Hypothalamus (tissue), 51 donors: ENCODE data around the gene HOXC9.
"Not testable (repeated sequence)": the region's sequence is repeated elsewhere in the genome, so short reads cannot be mapped to it uniquely, and the experiment has no call there.

ENCODE experiments used
- DNase-seq, 51 donors: peaks; one replicate each; lab custom pipeline; 2025; lab: John Stamatoyannopoulos, UW

Gene HOXC9

DNA sequence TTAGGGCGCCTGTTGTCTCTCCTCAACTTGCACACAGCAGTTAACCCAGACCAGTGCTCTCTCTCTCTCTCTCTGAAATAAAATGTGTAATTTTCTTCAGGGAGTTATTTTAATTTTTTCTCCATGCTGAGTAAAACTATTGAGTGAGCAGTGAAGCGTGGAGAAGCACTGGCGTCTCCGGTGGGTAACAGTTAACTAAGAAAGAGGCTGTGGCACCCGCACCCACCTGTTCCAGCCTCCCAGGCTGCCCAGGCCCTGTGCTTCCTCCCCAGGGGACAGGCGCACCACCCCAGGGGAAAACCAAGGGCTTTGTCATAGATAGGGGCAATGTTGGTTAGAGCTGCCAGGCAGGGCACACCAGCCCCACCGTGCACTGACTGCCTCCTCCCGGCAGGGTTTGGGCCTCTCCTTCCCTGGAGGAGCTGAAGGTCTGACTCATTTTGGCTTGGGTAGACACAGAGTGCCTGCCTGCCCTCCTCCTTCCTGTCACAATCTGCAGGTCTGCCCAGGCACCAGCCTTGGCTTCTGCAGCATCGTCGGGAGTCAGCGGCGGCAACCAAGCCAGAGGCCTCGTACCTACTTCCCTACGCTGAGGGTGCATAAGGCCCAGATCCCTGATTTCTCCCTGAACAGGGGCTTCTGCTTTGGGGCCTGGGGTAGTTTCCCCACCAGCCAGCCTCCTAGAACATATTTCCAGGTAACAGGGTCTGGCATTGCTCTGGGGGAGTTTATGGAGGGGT, 36.8 kb downstream of the HOXC9 start:
- DNase-seq, result no peak

DNA sequence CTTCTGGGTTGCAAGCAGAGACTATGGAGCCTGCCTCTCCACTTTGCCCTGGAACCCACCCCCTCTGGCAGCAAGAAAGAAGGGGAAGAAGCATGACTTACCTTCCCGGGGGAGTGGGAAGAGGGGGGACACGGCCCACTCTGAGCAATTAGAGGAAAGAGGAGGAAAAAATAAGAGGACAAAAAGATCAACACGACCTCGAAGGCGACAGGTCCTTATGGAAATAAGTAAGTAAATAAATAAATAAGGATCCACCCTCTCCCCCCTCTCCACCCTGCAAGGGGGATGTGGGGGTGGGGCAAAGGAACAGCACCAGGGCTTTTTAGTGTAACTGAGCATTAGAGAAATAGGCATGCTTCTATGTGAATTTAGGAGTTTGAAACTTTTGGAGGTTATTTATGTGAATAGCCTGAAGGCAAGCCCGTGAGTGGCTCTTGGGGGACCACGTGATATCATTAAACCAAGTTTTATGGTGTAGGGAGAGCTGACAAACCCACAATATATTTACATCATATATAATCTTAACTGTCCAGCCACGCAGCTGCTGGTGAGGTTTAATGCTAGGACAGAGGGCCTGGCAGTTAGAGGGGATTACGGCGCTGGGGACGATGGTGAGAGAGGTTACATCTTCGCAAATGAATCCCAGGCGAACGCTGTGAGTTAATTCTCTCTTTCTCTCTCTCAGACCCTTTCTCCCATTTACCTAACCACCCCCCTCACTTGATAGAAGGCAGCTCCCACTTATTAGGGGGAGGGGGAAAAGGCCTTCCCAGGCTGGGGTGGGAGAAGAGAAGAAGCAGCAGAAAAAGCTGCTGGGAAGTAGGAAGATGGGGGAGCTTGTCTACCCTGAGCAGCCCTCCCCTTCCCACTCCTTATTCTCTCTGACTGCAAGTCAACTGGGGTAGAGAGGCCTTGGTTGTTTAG, 37.7 kb downstream of the HOXC9 start:
- no peak for DNase-seq

DNA sequence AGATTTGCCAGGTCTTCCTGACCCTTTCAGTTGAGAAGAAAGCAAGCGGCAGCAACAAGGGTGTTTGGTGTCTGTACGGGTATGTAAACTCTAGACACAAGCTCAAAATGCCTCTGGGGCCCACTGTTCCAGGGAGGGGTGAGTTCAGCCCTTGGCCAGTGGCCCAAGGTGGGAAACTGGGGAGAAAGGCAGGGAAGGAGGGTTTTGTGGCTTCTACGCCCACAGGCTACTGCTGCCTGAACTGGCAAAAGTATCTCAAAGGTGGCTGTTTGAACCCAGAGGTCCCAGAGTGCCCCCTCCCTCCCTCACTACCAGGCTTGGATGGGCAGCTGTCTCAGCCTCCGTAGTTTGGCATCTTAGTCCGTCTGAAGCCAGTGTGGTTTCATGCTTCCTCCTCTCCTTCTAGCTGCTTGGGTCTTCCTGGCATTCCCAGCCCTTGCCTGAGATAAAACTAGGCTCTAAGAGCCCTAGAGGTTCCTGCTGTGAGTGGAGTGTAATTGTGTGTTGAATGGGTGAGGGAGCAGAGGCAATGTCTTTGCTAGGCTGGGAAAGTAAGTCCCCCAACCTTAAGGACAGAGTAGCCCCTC, 38.4 kb downstream of the HOXC9 start:
- no peak for DNase-seq

DNA sequence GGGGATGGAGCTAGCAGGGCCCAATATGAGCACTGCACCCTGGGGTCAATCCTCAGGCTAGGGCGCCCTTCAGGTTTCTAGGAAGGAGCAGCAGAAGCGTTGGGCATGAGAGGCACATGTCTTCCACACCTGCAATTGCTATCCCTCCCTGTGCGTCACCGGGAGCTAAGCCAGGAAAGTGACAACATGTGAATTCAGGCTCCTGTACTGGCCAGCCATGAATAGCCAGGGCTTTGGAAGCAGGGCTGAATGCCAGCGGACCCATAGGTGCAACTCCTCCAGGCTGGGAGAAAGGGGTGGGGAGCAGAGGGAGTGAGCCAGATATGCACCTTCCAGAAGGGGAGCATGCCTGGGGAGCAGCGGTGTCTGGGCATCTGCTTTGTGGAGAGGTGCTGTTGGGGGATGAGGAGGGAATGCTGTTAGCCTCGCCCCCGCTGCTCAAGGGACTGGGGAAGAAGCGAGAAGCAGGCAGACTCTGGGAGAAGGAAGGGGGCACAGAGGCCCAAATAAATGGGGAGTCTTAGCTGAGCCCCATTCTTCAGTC, 39.0 kb downstream of the HOXC9 start:
- DNase-seq, result no peak

DNA sequence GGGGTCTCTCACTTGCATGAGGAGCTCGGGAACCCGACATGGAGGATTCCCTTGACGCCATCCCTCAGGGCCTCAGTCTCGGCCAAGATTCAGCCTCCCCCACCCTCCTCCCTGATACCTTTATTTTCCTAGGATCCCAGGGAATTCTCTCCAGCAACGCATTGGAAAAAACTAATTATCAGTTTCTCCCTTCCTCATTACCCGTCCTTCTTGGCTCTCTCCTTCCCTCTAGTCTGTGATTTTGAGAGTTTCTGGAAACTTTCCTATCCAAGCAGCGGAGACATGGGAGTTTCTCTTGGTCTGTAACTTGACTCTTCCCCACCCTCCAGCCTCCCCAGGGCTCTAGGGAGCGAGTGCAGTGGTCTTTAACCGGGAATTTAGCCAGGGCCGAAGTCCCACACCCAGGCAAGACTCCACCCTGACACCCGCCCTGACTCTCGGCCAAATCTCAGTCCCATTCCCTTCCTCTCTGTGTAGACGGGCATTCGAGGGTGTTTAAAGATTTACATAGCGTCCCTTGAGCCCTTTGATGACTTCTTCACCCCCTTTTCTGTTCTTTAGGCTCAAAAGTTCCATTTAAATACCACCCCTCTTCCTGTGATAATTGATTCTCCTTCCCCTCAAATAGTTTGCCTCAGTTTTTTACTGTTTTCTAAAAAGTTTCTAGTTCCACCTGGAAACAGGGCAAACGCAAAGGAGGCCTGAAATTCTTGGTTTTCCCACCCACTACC, 39.6 kb downstream of the HOXC9 start:
- DNase-seq, result no peak

DNA sequence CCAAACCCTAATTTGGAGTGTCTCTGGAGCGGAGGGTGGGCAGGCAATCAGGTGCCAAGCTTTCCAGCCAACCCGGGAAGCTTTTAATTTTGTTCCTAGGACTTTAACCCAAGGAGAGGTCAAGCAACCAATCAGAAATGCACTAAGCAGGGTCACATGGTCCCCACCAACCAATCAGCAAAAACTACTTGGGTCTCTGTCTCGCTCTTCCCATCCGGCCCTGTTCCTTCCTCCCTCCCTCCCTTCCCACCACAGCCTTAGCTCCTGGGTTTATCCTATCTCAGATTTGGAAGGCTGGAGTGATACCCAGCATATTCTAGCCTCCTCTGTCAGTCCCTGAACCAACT, 40.2 kb downstream of the HOXC9 start:
- DNase-seq, result no peak

DNA sequence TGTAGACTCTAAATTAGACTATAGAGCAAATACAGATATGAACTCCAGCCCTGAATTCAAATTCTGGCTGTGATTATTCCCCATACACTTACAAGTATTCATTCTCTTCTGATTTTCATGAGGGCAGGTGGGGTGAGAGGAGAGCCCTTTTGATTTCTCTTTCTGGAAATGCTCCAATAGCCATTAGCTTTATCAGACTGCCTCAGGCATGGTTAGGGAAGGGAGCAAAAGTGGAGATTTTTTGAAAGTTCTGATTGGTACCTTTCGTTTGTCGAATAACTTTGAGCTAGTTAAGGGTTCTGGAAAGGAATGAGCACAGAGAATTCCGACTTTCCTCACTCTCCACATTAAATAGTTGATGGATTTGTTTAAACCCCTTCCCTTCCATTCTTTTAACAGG, 40.7 kb downstream of the HOXC9 start:
- DNase-seq, result no peak

DNA sequence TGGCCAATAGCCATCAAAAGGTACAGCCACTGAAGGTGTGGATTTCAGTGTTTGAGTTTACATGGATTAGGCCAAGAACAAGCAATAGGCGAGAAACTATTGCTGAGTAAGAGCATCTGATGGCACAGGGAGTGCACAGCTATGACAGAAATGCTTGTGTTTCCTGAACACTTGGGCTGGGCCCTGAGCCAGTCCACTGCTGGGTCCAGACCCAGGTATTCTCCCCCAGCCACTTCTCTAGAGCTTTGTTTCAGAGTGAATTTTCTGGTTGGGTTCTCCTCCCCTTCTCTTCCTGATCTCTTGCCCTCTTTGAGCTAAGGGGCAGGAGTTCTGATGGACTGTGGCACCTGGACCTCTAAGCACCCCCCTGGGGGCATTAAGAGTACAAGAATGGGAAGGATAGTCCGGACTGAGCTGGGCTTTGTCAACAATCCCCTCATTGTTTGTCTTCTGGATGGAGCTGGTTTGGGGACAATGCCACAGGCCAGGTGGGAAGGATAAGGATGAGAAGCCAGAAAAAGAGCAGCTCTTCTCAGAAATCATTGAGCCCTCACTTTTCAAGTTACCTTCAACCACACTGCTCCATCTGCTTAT, 41.2 kb downstream of the HOXC9 start:
- no peak for DNase-seq

DNA sequence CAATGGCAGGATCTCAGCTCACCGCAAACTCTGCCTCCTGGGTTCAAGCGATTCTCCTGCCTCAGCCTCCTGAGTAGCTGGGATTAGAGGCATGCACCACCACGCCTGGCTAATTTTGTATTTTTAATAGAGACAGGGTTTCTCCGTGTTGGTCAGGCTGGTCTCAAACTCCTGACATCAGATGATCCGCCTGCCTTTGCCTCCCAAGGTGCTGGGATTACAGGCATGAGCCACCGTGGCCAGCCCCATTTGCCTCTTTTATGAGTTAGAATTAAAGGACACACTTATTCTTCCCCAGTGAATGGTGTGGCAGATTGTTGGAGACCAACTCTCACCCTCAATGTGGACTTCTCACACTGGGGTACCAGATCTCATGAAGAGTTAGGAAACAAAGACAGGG, 42.1 kb downstream of the HOXC9 start:
- not testable (repeated sequence) for DNase-seq

DNA sequence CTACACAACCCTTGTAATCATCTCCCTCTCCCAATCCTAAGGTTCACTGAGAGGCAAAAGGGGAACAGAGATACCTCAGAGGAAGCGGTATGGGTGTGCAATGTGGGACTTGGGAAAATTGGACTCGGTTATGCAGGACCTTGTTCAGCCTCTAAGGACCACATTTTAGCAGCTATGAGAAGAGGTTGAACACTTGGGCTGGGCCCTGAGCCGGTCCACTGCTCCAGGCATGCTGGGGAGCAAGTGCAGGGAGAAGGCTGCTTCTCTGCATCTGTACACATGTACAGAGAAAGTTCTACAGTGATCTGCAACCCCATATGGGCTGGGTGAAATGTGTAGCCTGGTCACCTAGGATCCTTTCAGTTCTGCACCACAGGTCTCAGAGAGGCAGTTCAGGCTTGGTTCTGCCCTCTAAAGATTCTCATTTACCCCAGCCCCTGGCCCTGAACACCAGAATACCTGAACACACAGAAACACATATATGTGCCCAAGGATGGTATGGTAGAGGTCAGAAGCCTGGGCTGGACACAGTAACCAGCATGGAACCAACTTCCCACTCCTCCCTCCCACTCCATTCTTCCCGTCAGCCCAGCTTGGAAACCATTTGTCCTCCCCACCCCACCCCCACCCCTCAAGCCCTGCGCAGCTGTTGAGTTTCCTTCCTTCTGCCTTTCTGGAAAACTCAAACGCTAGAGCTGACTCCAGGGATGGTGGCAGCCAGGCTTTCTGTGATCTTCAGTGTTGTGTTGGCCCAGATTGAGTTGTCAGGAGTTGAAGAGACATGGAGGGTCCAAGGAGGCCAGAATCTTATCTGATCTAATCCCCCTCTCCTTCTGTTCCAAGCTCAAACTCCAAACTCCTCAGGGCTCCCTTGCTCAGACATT, 43.3 kb downstream of the HOXC9 start:
- no peak for DNase-seq

DNA sequence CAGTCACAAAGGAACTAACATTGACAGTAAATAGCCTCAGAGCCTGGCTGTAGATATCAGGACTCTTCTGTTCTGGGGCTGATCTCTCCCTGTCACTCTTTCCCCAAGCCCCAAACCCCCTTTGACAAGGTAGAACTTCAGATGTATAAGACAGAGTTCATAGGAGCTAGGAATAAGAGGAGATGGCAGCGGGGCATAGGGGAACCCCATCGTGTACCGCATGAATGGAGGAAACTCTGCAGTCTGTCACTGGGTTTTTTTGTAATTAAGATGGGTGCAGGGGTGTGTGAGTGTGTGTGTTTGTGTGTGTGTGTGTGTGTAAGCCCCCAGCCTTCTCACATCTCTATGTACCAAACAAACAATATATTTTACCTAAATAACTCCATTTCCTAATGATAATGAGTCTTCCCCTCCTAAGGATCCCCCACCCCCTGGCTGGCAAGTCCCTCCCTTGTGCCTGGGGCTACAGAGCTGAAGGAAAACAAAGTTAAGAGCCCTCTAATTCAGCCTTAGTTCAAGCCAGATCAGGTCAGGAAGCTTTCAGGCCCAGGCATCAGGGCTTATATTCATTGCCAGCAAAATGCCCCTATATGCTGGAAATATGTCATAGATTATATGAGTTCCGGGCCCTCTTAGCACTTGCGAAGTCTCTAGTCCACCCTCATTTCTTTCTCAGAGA, 44.6 kb downstream of the HOXC9 start:
- DNase-seq, result no peak

DNA sequence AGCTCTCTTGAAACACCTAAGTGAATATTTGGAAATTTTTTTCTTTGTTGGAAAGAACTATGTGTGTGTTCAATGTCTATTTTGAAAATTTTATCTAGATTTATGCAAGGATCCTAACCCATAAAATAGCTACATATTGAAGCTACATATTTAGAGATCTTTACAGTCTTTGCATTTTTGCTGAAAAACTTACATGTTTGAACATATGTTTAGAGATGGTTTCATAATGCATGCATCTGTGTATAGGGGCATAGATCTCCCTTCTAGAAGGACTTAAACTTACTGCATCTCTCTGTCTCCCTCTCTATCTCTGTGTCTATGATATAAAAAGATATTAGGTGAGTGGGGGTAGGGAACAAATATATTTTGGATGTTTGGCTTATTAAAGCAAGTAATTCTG, 45.4 kb downstream of the HOXC9 start:
- DNase-seq, result no peak

DNA sequence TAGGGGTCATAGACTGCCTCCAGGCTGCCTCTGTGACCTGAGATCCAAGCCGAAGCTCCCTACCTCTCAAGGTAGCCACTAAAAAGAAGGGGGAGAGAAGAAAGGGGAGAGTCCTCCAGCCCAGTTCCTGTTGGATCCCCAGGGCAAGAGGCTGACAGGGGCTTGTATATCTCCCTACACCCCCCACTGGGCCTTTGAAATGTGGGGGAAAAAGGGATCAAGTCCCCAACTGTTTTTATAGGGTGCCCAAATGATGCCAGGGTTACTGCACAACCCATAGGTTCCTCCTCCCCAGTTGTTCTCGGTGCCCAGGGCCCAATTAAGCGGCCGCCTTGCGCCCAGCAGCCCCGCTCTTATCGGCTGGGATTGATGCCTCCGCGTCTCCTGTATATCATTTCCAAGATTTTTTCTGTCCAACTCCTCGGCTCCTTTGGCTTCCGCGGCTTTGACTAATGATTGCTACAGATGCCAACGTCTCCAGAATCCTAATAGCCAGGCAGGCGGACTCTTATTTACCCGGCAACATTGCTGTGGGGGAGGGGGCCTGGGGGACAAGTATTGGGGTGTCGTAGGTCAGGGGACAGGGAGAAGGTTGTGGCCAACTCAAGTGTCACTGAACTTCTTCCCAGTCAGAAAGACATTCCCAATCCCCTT, 46.0 kb downstream of the HOXC9 start:
- no peak for DNase-seq

DNA sequence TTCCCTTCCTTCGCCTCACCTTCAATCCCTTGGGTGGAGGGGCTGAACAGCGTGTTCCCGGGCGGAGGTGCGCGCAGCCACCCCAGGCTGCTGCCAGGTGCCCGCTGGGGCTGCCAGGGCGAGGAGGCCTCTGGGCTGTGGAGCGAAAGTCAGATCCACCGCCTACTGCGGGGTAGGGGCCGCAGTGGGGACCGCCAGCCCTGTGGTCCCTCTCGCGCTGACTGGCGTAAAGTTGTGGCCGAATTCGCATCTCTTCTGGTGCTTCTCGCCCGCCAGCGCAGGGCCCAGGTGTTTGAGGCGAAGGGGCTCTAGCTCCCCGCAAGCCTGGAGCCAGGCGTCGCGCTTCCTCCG, 46.8 kb downstream of the HOXC9 start:
- no peak for DNase-seq

DNA sequence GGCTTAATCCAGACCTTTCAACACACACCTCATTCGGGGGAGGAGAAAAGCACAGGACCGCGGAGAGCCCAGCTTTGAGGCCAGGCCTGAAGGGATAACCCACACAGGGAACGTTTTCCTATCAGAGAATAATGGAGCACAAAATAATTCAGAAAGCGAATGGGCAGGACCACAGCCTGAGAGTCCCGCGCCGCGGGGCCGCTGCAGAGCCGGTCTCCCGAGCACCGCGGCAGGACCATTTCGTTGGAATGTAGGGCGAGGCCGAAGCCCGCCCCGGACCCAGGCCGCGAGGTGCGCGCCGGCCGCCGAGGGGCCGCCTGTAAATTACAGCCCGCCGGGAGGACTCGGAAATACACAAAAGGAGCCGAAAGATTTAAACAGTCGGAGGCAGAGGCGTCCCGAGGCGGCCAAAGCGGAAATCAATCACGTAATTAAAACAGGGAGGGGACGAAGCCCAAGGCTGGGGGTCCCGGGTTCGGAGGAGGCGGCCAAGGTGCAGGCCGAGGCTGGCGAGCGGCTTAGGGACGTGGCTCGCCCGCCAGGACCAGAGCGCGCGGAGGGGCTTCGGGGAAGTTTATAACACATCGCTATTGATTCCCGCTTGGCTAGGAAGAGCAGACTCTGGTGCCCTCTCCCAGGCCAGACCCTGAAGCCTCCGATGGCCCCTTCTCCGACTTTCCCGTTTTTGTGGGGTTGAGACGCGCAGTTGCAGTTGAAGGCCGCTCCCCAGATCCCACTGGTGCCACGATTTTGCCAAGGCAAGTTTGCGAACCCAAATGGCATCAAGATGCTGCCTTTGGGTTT, 47.4 kb downstream of the HOXC9 start:
- DNase-seq, result no peak

DNA sequence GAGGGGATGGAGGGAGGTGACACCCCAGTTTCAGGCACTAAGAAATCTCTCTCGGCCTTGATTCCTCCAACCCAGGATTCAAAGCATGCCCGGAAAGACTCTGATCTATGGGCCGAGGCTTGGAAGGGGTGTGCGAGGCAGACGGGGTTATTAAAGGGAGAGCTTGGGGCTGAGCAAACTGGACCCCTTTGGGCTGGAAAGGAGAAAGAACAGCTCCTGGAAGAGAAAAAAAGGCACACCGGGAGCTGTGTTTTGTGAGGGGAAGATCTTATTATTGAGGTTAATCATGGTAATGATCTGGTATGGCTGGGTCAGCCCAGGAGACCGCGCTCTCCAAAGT, 48.0 kb downstream of the HOXC9 start:
- no peak for DNase-seq

DNA sequence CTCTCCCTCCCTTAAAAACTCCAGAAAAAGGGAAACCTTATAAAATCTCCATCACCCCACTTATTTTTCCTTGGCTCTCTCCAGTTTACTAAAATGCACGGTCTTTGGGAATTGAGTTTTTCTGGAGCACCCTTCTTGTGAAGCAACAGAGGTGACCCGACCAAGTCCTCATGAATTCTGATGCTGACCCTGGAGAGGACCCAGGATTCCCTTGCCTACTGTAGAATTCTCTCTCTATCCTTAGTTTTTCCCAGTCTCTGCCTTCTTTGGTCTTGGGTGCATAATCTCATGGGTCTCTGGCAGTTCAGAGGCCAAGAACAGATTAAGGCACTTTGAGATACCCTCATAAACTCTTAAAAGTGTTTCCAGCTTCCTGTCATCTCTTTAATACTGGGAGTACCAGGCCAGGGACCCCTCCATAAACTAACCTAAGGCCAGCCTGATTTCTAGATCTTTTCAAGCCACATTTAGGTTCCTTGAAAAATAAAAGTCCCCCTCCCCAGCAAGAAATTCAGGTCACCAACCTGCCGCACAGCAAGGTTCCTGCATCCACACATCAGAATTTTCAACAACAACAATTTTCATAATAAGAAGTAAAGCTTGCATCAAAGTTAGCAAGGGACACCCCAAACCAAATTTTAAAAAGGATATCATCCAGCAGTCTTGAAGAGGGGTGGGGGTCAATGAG, 48.6 kb downstream of the HOXC9 start:
- no peak for DNase-seq
